Activated CD4-positive, alpha-beta memory T cell treated with anti-CD3 and anti-CD28 coated beads for 36 hours (primary cell): ENCODE results near the gene VPS37C. TPM values are rescaled to one million over a fixed set of nuclear protein-coding genes. Genes with fewer than 3 reads are reported as not detected.

Experiments
- total RNA-seq, 2 experiments: library from RNA; stranded (reverse); gene quantifications; one replicate each; pipeline ENCODE4 v1.2.3, GENCODE V29; 2021

Gene VPS37C
- total RNA-seq, 2 experiments from 2014 or later: 9.0 TPM

Other genes with a start within 250 kb of the VPS37C start
- 100 to 1,000 TPM; 101 to 106 TPM for gene TMEM109, start 247.3 kb downstream of the VPS37C start, total RNA-seq
- gene TMEM132A, start 237.0 kb downstream of the VPS37C start, total RNA-seq: 1 to 10 TPM; 3.3 to 5.7 TPM
- 1 to 10 TPM; 1.3 to 1.8 TPM for gene SLC15A3, start 209.2 kb downstream of the VPS37C start, total RNA-seq
- 100 to 1,000 TPM; 271 to 279 TPM for gene CD6, start 189.7 kb downstream of the VPS37C start, total RNA-seq
- 100 to 1,000 TPM; 302 to 306 TPM for gene CD5, start 58.9 kb downstream of the VPS37C start, total RNA-seq
- not detected for gene PGA3, start 42.1 kb upstream of the VPS37C start, total RNA-seq
- not detected for gene PGA4, start 60.9 kb upstream of the VPS37C start, total RNA-seq
- not detected for gene PGA5, start 79.7 kb upstream of the VPS37C start, total RNA-seq
- 1 to 10 TPM; 1.1 to 1.4 TPM for gene VWCE, start 133.9 kb upstream of the VPS37C start, total RNA-seq
- 100 to 1,000 TPM; 222 to 223 TPM for gene DDB1, start 171.7 kb upstream of the VPS37C start, total RNA-seq
- gene TKFC, start 171.8 kb upstream of the VPS37C start, total RNA-seq: 100 to 1,000 TPM; 118 to 120 TPM
- gene CYB561A3, start 200.5 kb upstream of the VPS37C start, total RNA-seq: 10 to 100 TPM; 32.3 to 32.9 TPM
- gene TMEM138, start 200.9 kb upstream of the VPS37C start, total RNA-seq: 10 to 100 TPM; 33.7 to 34.6 TPM
- 1 to 10 TPM; 9.2 to 10.0 TPM for gene TMEM216, start 231.2 kb upstream of the VPS37C start, total RNA-seq